K562 (cell line): ENCODE results near the gene TIMM10. TPM values are rescaled to one million over a fixed set of nuclear protein-coding genes. Genes with fewer than 3 reads are reported as not detected.
A peak's percentile ranks its signal among the peaks of the same experiment; 100 is the strongest.

Source experiments
- ATAC-seq: fragments of 200-7000 bp; cut with Tn5 transposase; 3 replicates; pipeline ENCODE4 v1.9.1; 2020; ENCODE audit warnings: moderate library complexity
- BruUV-seq: library from RNA; stranded (reverse); fragments of 400-500 nt; replicated peaks from 2 replicates; lab custom pipeline; 2021; lab: Mats Ljungman, UMichigan
- CTCF ChIA-PET: fragments of 300-600 bp; formaldehyde crosslinking; extraction: SDS; loops from one replicate; lab custom pipeline; 2021; ENCODE audit warnings: low intra/inter-chr PET ratio; lab: Yijun Ruan, JAX
- POLR2A ChIA-PET: fragments of 300-600, 350-650 bp; sonication (Branson Sonifier 250); formaldehyde crosslinking; extraction: SDS; loops from one replicate; lab custom pipeline; 2021; ENCODE audit warnings: antibody characterized with exemption, inconsistent platforms; lab: Yijun Ruan, JAX
- DNase-seq, 4 experiments: peaks; one replicate each; pipeline versions ENCODE4 v3.0.0 to v3.0.0-alpha.2; 2011 to 2018; ENCODE audit warnings: low spot score in 3 of 4, mixed read lengths in 3 of 4; ENCODE audit errors: extremely low read depth in 1 of 4
- FAIRE-seq: peaks from 2 replicates; lab custom pipeline; 2011; peaks lifted over from hg19 to GRCh38; lab: Jason Lieb, UNC
- H2AFZ ChIP-seq: 2 replicates; pipeline ENCODE4 v1.6.0; 2011; ENCODE audit warnings: low read depth, low read length, control low read depth, inconsistent platforms
- H3K27ac ChIP-seq: fragments of 200-600 bp; 3 replicates; pipeline ENCODE4 v1.8.0; 2011; ENCODE audit warnings: low read depth, mild to moderate bottlenecking, control low read depth, inconsistent platforms, low read length, moderate library complexity, mixed read lengths; ENCODE audit errors: extremely low read depth
- H3K27me3 ChIP-seq, 2 experiments: fragments of 300-600 bp in 1 of 2; 2 replicates in 1 of 2; 3 replicates in 1 of 2; pipeline versions ENCODE4 v1.6.0 to v1.8.0; 2011; ENCODE audit warnings: inconsistent platforms in 2 of 2, low read length in 2 of 2, mild to moderate bottlenecking in 1 of 2, mixed read lengths in 1 of 2, moderate library complexity in 1 of 2; ENCODE audit not compliant: control insufficient read depth in 2 of 2, insufficient read depth in 2 of 2
- H3K36me3 ChIP-seq: fragments of 300-600 bp; 3 replicates; pipeline ENCODE4 v1.8.0; 2011; ENCODE audit warnings: mild to moderate bottlenecking, low read length, inconsistent platforms; ENCODE audit not compliant: control insufficient read depth, insufficient read depth
- H3K4me1 ChIP-seq, 2 experiments: fragments of 200-600 bp in 1 of 2; replicated peaks in 1 of 2; 2 replicates in 1 of 2; 3 replicates in 1 of 2; pipeline versions ENCODE4 v1.5.1 to v1.8.0; 2011; ENCODE audit warnings: inconsistent platforms in 2 of 2, low read length in 2 of 2, mild to moderate bottlenecking in 1 of 2, mixed read lengths in 1 of 2, moderate library complexity in 1 of 2; ENCODE audit not compliant: control insufficient read depth in 2 of 2, insufficient read depth in 2 of 2
- H3K4me2 ChIP-seq: 2 replicates; pipeline ENCODE4 v1.6.1; 2011; ENCODE audit warnings: low read length, control low read depth, inconsistent platforms, mixed read lengths; ENCODE audit not compliant: insufficient read depth
- H3K4me3 ChIP-seq: fragments of 200-600 bp; sonication (generic), shearing (Covaris generic); 2 replicates; pipeline ENCODE4 v1.5.1; 2016; ENCODE audit warnings: control low read depth, inconsistent platforms
- H3K79me2 ChIP-seq: fragments of 200-600 bp; 3 replicates; pipeline ENCODE4 v1.8.0; 2011; ENCODE audit warnings: low read length, inconsistent platforms; ENCODE audit not compliant: control insufficient read depth, insufficient read depth
- H3K9ac ChIP-seq, 2 experiments: 2 replicates each; pipeline versions ENCODE4 v1.6.0 to v1.6.1; 2011; ENCODE audit warnings: low read depth in 2 of 2, low read length in 2 of 2, control low read depth in 1 of 2, inconsistent platforms in 1 of 2, mild to moderate bottlenecking in 1 of 2, mixed read lengths in 1 of 2; ENCODE audit not compliant: insufficient read depth in 1 of 2
- H3K9me1 ChIP-seq: one replicate; pipeline ENCODE4 v1.6.0; 2011; ENCODE audit warnings: inconsistent platforms, mild to moderate bottlenecking, low read length, moderate library complexity; ENCODE audit not compliant: control insufficient read depth, insufficient read depth
- H3K9me3 ChIP-seq: replicated peaks from 2 replicates; pipeline ENCODE4 v1.5.1; 2011; ENCODE audit warnings: low read depth, low read length, inconsistent platforms; ENCODE audit not compliant: control insufficient read depth, insufficient read depth
- H4K20me1 ChIP-seq: replicated peaks from 2 replicates; pipeline ENCODE4 v1.6.1; 2011; ENCODE audit warnings: low read length, inconsistent platforms, mixed read lengths; ENCODE audit not compliant: control insufficient read depth, insufficient read depth
- COPS2 ChIP-seq: fragments of 450-650 bp; conservative IDR thresholded peaks from 2 replicates; pipeline ENCODE4 v1.6.1; 2016; ENCODE audit warnings: mild to moderate bottlenecking, moderate library complexity
- MIER1 ChIP-seq: fragments of 450-650 bp; IDR thresholded peaks from 2 replicates; pipeline ENCODE4 v1.6.1; 2016; ENCODE audit warnings: antibody characterized with exemption, mild to moderate bottlenecking, low read depth
- SMAD3 ChIP-seq: fragments of 450-650 bp; formaldehyde crosslinking; conservative IDR thresholded peaks from 2 replicates; pipeline ENCODE4 v1.4.0; 2020; ENCODE audit warnings: mild to moderate bottlenecking
- SMARCE1 ChIP-seq: fragments of 450-650 bp; IDR thresholded peaks from 2 replicates; pipeline ENCODE4 v1.7.1; 2016; ENCODE audit warnings: mild to moderate bottlenecking
- TGIF2 ChIP-seq: sonication (generic); formaldehyde crosslinking; IDR thresholded peaks from 2 replicates; pipeline ENCODE4 v1.8.1; 2022; ENCODE audit warnings: mild to moderate bottlenecking, missing genetic modification reagents, moderate library complexity
- THRAP3 ChIP-seq: fragments of 450-650 bp; IDR thresholded peaks from 2 replicates; pipeline ENCODE4 v1.6.1; 2016; ENCODE audit warnings: mild to moderate bottlenecking, inconsistent platforms, borderline replicate concordance
- ZBTB17 ChIP-seq: fragments of 450-650 bp; formaldehyde crosslinking; IDR thresholded peaks from 2 replicates; pipeline ENCODE4 v1.4.0; 2020; ENCODE audit warnings: mild to moderate bottlenecking
- ZNF174 ChIP-seq: fragments of 250-450 bp; sonication (Bioruptor Pico); IDR thresholded peaks from 2 replicates; pipeline ENCODE4 v1.4.0; 2020; ENCODE audit warnings: mild to moderate bottlenecking
- ZNF584 ChIP-seq: fragments of 200-800 bp; sonication (Bioruptor generic); IDR thresholded peaks from 2 replicates; pipeline ENCODE4 v1.6.1; 2016; ENCODE audit warnings: low read depth, mild to moderate bottlenecking, missing genetic modification characterization, missing compliant biosample characterization
- WGBS: fragments of 100-300 bp; shearing (Covaris generic); methylation state at CpG from one replicate; pipeline ENCODE4 v1.1.6; 2016; ENCODE audit warnings: low coverage, mixed read lengths; ENCODE audit not compliant: insufficient coverage; ENCODE audit errors: missing lambda C conversion rate; 5-methylcytosine and 5-hydroxymethylcytosine counted together
- in situ Hi-C: fragments of 300-500 bp; cut with MboI; formaldehyde crosslinking; loops from 4 replicates; pipeline ENCODE4 v1.15.0; 2018; ENCODE audit warnings: inconsistent platforms, mixed read lengths
- intact Hi-C: fragments of 100-400 bp; cut with micrococcal nuclease; formaldehyde crosslinking; loops from 2 replicates; pipeline ENCODE4 v1.14.2; 2022
- polyA plus RNA-seq, 8 experiments: library from polyadenylated mRNA; depleted of rRNA in 4 of 8; stranded (reverse) in 5 of 8; unstranded in 3 of 8; fragments of >200 nt; fragmentation: Nextera tagmentation in 2 of 8; fragmentation: Illumina TruSeq in 1 of 8; extraction: Ambion mirVana in 2 of 8; extraction: Trizol in 1 of 8; gene quantifications; 2 replicates each; pipeline versions ENCODE4 v1.2.1 to v1.2.3, GENCODE V29; 2011 to 2014; ENCODE audit warnings: inconsistent platforms in 1 of 8, missing spikeins in 1 of 8
- total RNA-seq, 7 experiments: library from RNA; depleted of rRNA in 6 of 7; stranded (reverse); fragments of >200 nt in 6 of 7; fragmentation: Illumina TruSeq in 2 of 7; extraction: Trizol in 2 of 7; gene quantifications; 2 replicates each; pipeline versions ENCODE4 v1.2.1 to v1.2.3, GENCODE V29; 2011 to 2021; ENCODE audit warnings: low replicate concordance in 1 of 7
- TF ChIP-seq, protein P1 (sequence below): fragments of 250-450 bp; sonication (Bioruptor Pico); IDR thresholded peaks from 2 replicates; pipeline ENCODE4 v1.4.0; 2020; ENCODE audit warnings: borderline replicate concordance

Gene TIMM10
- total and polyA plus RNA-seq, 9 of the 15 experiments (the other 6 are each of a cell fraction or from before 2014, with no cell fraction given), result 109 to 553 (median 172) TPM

DNA sequence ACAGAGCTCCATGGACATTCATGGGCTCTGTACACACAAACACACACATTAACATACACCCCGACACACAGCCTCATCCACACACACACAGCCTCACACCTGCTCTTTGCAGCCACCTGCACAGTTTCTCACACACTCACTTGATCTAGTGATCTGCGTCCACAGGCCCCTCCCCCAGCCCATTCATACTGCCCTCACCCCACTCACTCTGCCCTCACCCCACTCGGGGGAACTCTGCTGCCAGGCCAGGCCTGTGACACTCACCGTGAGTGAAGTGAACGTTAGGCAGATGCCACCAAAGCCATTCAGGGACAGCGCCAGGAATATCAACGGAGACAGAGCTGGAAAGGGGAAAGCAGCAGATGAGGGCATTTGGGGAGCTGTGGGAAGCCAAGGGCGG, 30.0 kb downstream of the TIMM10 start:
- intact Hi-C loops (no loop called here), in situ Hi-C loops (no loop called here)
- POLR2A ChIA-PET, result interaction anchor here (0.6 to 4.5 kb wide), 4 partner anchors 11 to 97 kb away, joined by 3 to 25 read pairs (median 3); partner anchors contain the start of gene SLC43A1
- CTCF ChIA-PET, result no interaction called here
- peaks cover 8% of the 10 kb centered on the region; the same call in 1 of the 3 replicates for H3K79me2 ChIP-seq
- no peak overlapping the region; the same call in 2 of the 3 replicates for H3K27ac ChIP-seq
- FAIRE-seq (no peak), ATAC-seq (peak; percentile 1; the same call in 1 of the 3 replicates), DNase-seq (no peak)
- H3K9me1 ChIP-seq, result no peaks in the 10 kb centered on the region
- 92% methylated on average over 8 of the region's 8 CpGs for WGBS
- H3K4me1 ChIP-seq, result peaks cover 16 to 26% of the 10 kb centered on the region in 2 experiments
- no peak overlapping the region for H2AFZ ChIP-seq
- TF ChIP-seq MIER1 (no peak), COPS2 (no peak), ZNF174 (CRISPR knock-in tag) (no peak), SMARCE1 (no peak), ZBTB17 (no peak), TGIF2 (CRISPR knock-in tag) (no peak), SMAD3 (CRISPR knock-in tag) (no peak), ZNF584 (CRISPR knock-in tag) (no peak), THRAP3 (no peak)
- TF ChIP-seq, protein P1, sequence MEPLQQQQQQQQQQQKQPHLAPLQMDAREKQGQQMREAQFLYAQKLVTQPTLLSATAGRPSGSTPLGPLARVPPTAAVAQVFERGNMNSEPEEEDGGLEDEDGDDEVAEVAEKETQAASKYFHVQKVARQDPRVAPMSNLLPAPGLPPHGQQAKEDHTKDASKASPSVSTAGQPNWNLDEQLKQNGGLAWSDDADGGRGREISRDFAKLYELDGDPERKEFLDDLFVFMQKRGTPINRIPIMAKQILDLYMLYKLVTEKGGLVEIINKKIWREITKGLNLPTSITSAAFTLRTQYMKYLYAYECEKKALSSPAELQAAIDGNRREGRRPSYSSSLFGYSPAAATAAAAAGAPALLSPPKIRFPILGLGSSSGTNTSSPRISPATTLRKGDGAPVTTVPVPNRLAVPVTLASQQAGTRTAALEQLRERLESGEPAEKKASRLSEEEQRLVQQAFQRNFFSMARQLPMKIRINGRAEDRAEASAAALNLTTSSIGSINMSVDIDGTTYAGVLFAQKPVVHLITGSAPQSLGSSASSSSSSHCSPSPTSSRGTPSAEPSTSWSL (CRISPR knock-in tag), result no peak
- peaks cover 77% of the 10 kb centered on the region for H3K36me3 ChIP-seq
- no TSS peak for BruUV-seq
- H3K27me3 ChIP-seq, result no peaks in the 10 kb centered on the region
- H4K20me1 ChIP-seq, result peaks cover 24% of the 10 kb centered on the region
- peak overlapping the region; percentile 71; the same call in 1 of the 2 replicates for H3K4me2 ChIP-seq
- H3K9me3 ChIP-seq, result no peaks in the 10 kb centered on the region
- peak overlapping the region in 1 of 2 experiments; percentile 11; a peak in 1 of 4 replicates for H3K9ac ChIP-seq
- no peak overlapping the region for H3K4me3 ChIP-seq
